Spleen (tissue), 11 donors: ENCODE measurements around the gene S100A14. TPM values are rescaled to one million over a fixed set of nuclear protein-coding genes. Genes with fewer than 3 reads are reported as not detected.

Experiments used
- DNase-seq: peaks from one replicate; pipeline ENCODE4 v3.0.0-alpha.2; 2020
- H3K27ac ChIP-seq, 8 donors: fragments of 200-600 bp; sonication (generic) in 7 of 8; 1 replicate in 4 of 8; 2 replicates in 4 of 8; pipeline versions ENCODE4 v1.5.0 to v1.8.0; 2016 to 2021; ENCODE audit warnings: inconsistent platforms in 4 of 8, mild to moderate bottlenecking in 4 of 8, moderate library complexity in 1 of 8
- H3K27me3 ChIP-seq, 7 donors: fragments of 200-600 bp; sonication (generic) in 6 of 7; replicated peaks in 1 of 7; 1 replicate in 4 of 7; 2 replicates in 3 of 7; pipeline versions ENCODE4 v1.5.0 to v1.8.0; 2016 to 2021; ENCODE audit warnings: inconsistent platforms in 3 of 7, mild to moderate bottlenecking in 1 of 7
- H3K36me3 ChIP-seq, 6 donors: fragments of 200-600 bp; sonication (generic) in 5 of 6; 1 replicate in 4 of 6; 2 replicates in 2 of 6; pipeline versions ENCODE4 v1.5.0 to v1.8.0; 2016 to 2021; ENCODE audit warnings: inconsistent platforms in 2 of 6
- H3K4me1 ChIP-seq, 6 donors: fragments of 200-600 bp; sonication (generic) in 5 of 6; 1 replicate in 3 of 6; 2 replicates in 3 of 6; pipeline versions ENCODE4 v1.5.0 to v1.8.0; 2016 to 2021; ENCODE audit warnings: inconsistent platforms in 3 of 6
- H3K4me3 ChIP-seq, 8 donors: fragments of 200-600 bp; sonication (generic) in 7 of 8; 1 replicate in 4 of 8; 2 replicates in 4 of 8; pipeline versions ENCODE4 v1.5.0 to v1.8.0; 2016 to 2021; ENCODE audit warnings: inconsistent platforms in 4 of 8, mild to moderate bottlenecking in 4 of 8, moderate library complexity in 2 of 8
- H3K9me3 ChIP-seq, 8 donors: fragments of 200-600 bp; sonication (generic) in 7 of 8; 1 replicate in 4 of 8; 2 replicates in 4 of 8; pipeline versions ENCODE4 v1.5.0 to v1.8.0; 2016 to 2021; ENCODE audit warnings: inconsistent platforms in 4 of 8
- POLR2A ChIP-seq, 3 donors: fragments of 450-650 bp; IDR thresholded peaks; one replicate each; pipeline ENCODE4 v1.5.1; 2017; ENCODE audit warnings: antibody characterized with exemption in 3 of 3, mild to moderate bottlenecking in 1 of 3
- POLR2AphosphoS5 ChIP-seq, 3 donors: sonication (generic); formaldehyde crosslinking; IDR thresholded peaks; one replicate each; pipeline ENCODE4 v1.5.1; 2017; ENCODE audit warnings: antibody characterized with exemption in 3 of 3
- WGBS, 5 donors: extraction: QIAGEN DNeasy Blood & Tissue Kit in 3 of 5; methylation state at CpG; one replicate each; pipeline versions ENCODE4 v1.1.5 to v1.1.7; 2013 to 2018; 5-methylcytosine and 5-hydroxymethylcytosine counted together
- intact Hi-C: fragments of 100-400 bp; cut with DNase I; formaldehyde crosslinking; loops from one replicate; pipeline ENCODE4 v1.15.0; 2023; ENCODE audit warnings: low total_unique reads
- polyA plus RNA-seq, 3 donors: library from polyadenylated mRNA; stranded (reverse); fragments of 200-250 nt; gene quantifications; one replicate each; pipeline ENCODE4 v1.2.1, GENCODE V29; 2013
- total RNA-seq, 7 donors: library from RNA; depleted of rRNA in 3 of 7; stranded (reverse); fragments of >200 nt in 3 of 7; fragmentation: NEBNext Ultra II Directional in 4 of 7; extraction: Animal tissue kit (Norgen Biotek cat#: 25700) in 4 of 7; gene quantifications; one replicate each; pipeline versions ENCODE4 v1.1.0 to v1.2.1, GENCODE V29; 2016 to 2021
- TF ChIP-seq, protein P1 (sequence below), 11 experiments: fragments of 200-600 bp in 7 of 11; fragments of 450-650 bp in 4 of 11; sonication (generic) in 4 of 11; IDR thresholded peaks in 8 of 11; conservative IDR thresholded peaks in 3 of 11; 1 replicate in 7 of 11; 2 replicates in 4 of 11; pipeline versions ENCODE4 v1.4.0 to v1.8.0; 2016 to 2021; ENCODE audit warnings: antibody characterized with exemption in 11 of 11, inconsistent platforms in 4 of 11, mild to moderate bottlenecking in 1 of 11
- donor health status: healthy with polysubstance abuse.
- donor health status: DM: no; HTN: no; CAD: no; lungs with moderate emphysema.
- donor health status: DM: no; HTN: no; CAD: no.
- donor health status: Bipolar disorder and iron deficiency.
- donor health status: healthy.
- donor health status: DM: no; HTN: no; CAD: no.
- donor health status: DM: yes; HTN: yes; CAD: no.

Gene S100A14
- total and polyA plus RNA-seq, 10 donors, result 0.28 to 3.0 (median 1.0) TPM; not detected in 3

DNA sequence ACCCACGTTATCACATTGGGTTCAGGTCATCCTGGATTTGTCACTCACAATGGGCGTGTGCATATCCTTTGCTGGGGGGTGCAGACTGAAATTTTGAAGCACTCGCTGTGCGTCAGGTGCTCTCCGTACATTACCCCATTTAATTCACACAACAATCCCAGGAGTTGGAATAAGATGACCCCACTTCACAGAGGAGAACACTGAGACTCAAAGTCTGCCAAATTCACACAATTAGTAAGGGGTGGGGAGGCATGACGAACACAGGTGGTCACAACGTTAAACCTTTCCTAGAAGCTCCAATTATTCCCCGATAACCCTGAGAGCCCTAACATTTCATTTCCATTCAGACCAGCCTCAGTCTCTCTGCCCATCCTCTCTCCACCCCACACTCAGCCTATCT, 46.7 kb downstream of the S100A14 start:
- Histone ChIP-seq H3K4me1 (peaks cover 32 to 73% (median 52%) of the 10 kb centered on the region in 6 donors), H3K4me3 (no peak overlapping the region), H3K27me3 (no peaks in the 10 kb centered on the region), H3K9me3 (no peaks in the 10 kb centered on the region), H3K36me3 (no peaks in the 10 kb centered on the region), H3K27ac (no peak overlapping the region)
- WGBS, 5 donors, result 86 to 93% (median 90%) methylated on average over 8 of the region's 8 CpGs
- TF ChIP-seq POLR2A (IDR thresholded peaks at IDR 0.05) (no peak), POLR2AphosphoS5 (IDR thresholded peaks at IDR 0.05) (no peak)
- TF ChIP-seq, protein P1, sequence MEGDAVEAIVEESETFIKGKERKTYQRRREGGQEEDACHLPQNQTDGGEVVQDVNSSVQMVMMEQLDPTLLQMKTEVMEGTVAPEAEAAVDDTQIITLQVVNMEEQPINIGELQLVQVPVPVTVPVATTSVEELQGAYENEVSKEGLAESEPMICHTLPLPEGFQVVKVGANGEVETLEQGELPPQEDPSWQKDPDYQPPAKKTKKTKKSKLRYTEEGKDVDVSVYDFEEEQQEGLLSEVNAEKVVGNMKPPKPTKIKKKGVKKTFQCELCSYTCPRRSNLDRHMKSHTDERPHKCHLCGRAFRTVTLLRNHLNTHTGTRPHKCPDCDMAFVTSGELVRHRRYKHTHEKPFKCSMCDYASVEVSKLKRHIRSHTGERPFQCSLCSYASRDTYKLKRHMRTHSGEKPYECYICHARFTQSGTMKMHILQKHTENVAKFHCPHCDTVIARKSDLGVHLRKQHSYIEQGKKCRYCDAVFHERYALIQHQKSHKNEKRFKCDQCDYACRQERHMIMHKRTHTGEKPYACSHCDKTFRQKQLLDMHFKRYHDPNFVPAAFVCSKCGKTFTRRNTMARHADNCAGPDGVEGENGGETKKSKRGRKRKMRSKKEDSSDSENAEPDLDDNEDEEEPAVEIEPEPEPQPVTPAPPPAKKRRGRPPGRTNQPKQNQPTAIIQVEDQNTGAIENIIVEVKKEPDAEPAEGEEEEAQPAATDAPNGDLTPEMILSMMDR (IDR thresholded peaks at IDR 0.05 in 8 of 11, conservative IDR thresholded peaks at IDR 0.05 in 3 of 11), result no peak
- DNase-seq, result no peak
- intact Hi-C loops, result loop anchor here (5.0 to 10.0 kb wide), 2 partner anchors 37 to 215 kb away; partner anchors contain the start of gene S100A9

DNA sequence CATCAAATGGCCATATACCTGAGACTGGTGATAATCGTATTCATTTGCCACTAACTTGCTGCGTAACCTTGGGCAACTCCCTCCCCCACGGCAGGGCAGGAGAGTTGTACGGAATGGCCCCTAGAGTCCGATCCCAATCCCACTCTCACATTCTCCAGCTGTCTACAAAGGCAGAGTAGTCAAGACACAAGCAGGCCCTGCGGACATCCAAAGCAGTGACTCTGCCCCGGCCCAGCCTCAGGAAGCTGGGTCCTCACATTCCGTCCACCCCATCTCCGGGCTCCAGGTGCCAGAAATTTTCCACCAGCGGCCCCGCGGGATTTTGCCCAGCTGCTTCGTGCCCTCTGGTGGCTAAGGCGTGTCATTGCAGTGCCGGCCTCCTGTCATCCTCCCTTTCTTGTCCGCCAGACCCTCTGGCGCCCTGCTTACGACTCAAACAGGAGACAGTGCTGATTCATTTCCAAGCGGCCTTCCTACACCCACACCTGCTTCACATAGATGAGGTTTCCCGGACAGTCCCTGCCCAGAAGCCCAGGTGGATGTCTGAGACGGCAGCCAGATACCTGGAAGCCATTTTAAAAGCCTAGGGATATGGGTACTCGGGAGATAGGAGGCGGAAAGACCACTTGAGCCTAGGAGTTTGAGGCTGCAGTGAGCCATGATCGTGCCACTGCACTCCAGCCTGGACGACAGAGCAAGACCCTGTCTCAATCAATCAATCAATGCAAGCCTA, 47.6 kb downstream of the S100A14 start:
- TF ChIP-seq, protein P1 (IDR thresholded peaks at IDR 0.05 in 8 of 11, conservative IDR thresholded peaks at IDR 0.05 in 3 of 11), result peak; percentile 94 to 100 (median 99)
- TF ChIP-seq POLR2A (IDR thresholded peaks at IDR 0.05) (no peak), POLR2AphosphoS5 (IDR thresholded peaks at IDR 0.05) (peak; percentile 47 to 68 (median 52))
- 11 to 19% (median 16%) methylated on average over 24 to 25 of the region's 25 CpGs for WGBS, 5 donors
- DNase-seq, result peak; percentile 94
- no peaks in the 10 kb centered on the region for H3K36me3 ChIP-seq
- intact Hi-C loops, result loop anchor here (1.0 to 10.0 kb wide), 3 partner anchors 36 to 214 kb away; partner anchors contain the start of gene S100A9
- peaks cover 32 to 67% (median 49%) of the 10 kb centered on the region in 6 donors for H3K4me1 ChIP-seq
- peak overlapping the region in 2 of 8 donors; percentile 29 to 93 for H3K27ac ChIP-seq
- H3K4me3 ChIP-seq, result peak overlapping the region in 4 of 8 donors; percentile 6 to 47 (median 16)
- H3K27me3 ChIP-seq, result no peaks in the 10 kb centered on the region
- no peaks in the 10 kb centered on the region for H3K9me3 ChIP-seq

DNA sequence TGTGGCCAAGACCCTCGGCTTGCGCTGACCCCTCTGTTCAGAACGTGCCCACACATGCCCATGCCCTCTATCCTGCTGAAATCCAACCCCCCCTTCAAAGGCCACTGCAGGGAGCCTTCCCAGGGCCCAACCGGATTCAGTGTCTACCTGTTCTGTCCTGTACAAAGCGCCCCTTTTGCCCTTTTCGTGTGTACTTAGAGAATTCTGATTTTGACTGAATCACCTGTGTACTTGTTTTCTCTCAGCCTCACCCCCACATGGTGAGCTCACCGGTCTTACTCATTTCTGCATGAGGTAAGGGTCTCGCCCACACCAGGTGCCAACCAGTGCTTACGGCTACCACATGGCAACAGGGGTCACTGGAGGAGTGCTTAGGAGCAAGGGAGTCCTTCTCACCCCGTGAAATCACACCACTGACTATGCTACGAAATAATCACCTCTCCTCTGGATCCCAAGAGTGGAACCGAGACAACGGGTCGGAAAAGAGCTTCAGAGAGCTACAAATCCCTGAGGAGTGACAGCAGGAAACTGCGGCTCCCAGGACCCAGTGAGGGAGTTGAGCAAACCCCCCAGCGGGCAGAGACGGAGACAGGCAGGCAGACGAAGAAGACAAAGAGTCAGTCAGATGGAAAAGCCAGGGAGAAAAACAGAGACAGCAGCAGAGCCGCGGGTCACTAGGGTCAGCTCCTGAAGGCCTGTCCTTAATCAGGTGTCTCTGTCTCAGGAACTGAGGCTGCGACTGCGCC, 48.3 kb downstream of the S100A14 start:
- WGBS, 5 donors, result 83 to 91% (median 85%) methylated on average over 22 of the region's 22 CpGs
- no peaks in the 10 kb centered on the region for H3K9me3 ChIP-seq
- no peaks in the 10 kb centered on the region for H3K27me3 ChIP-seq
- H3K4me1 ChIP-seq, result peaks cover 27 to 62% (median 44%) of the 10 kb centered on the region in 6 donors
- H3K36me3 ChIP-seq, result no peaks in the 10 kb centered on the region
- intact Hi-C loops, result loop anchor here (1.0 to 10.0 kb wide), 3 partner anchors 35 to 213 kb away; partner anchors contain the start of gene S100A9
- peak overlapping the region in 3 of 8 donors; percentile 29 to 93 (median 88) for H3K27ac ChIP-seq
- TF ChIP-seq POLR2A (IDR thresholded peaks at IDR 0.05) (no peak), POLR2AphosphoS5 (IDR thresholded peaks at IDR 0.05) (no peak)
- TF ChIP-seq, protein P1 (IDR thresholded peaks at IDR 0.05 in 8 of 11, conservative IDR thresholded peaks at IDR 0.05 in 3 of 11), result no peak
- DNase-seq, result peak; percentile 62
- peak overlapping the region in 1 of 8 donors; percentile 47 for H3K4me3 ChIP-seq
